H9 (cell line): Measurements from ENCODE around the gene CD93. TPM values are rescaled to one million over a fixed set of nuclear protein-coding genes. Genes with fewer than 3 reads are reported as not detected.

Experiments used
- DNase-seq: peaks from one replicate; pipeline ENCODE4 v3.0.0-alpha.2; 2017
- H2AFZ ChIP-seq: one replicate; pipeline ENCODE4 v1.6.1; 2013; ENCODE audit warnings: mild to moderate bottlenecking, low read length, control low read depth, moderate library complexity
- H2AK5ac ChIP-seq: 2 replicates; pipeline ENCODE4 v1.6.1; 2013; ENCODE audit warnings: low read length, control low read depth, mixed read lengths; ENCODE audit not compliant: insufficient read length
- H2BK120ac ChIP-seq: one replicate; pipeline ENCODE4 v1.6.1; 2013; ENCODE audit warnings: low read depth, mild to moderate bottlenecking, low read length, control low read depth, inconsistent platforms; ENCODE audit not compliant: poor library complexity, severe bottlenecking
- H2BK12ac ChIP-seq: 2 replicates; pipeline ENCODE4 v1.6.1; 2013; ENCODE audit warnings: low read length, control low read depth, mixed read lengths, low read depth; ENCODE audit not compliant: insufficient read length
- H2BK15ac ChIP-seq: 2 replicates; pipeline ENCODE4 v1.6.1; 2013; ENCODE audit warnings: low read depth, low read length, control low read depth
- H2BK20ac ChIP-seq: one replicate; pipeline ENCODE4 v1.6.1; 2013; ENCODE audit warnings: low read depth, mild to moderate bottlenecking, low read length, control low read depth, inconsistent platforms; ENCODE audit not compliant: poor library complexity, severe bottlenecking
- H2BK5ac ChIP-seq: 2 replicates; pipeline ENCODE4 v1.6.1; 2013; ENCODE audit warnings: low read length, control low read depth, mixed read lengths; ENCODE audit not compliant: insufficient read length
- H3K14ac ChIP-seq: 2 replicates; pipeline ENCODE4 v1.6.1; 2013; ENCODE audit warnings: low read length, control low read depth; ENCODE audit not compliant: insufficient read depth
- H3K18ac ChIP-seq: 2 replicates; pipeline ENCODE4 v1.6.1; 2013; ENCODE audit warnings: low read depth, mild to moderate bottlenecking, mixed read lengths, low read length, control low read depth; ENCODE audit not compliant: insufficient read length
- H3K23ac ChIP-seq: 2 replicates; pipeline ENCODE4 v1.6.1; 2013; ENCODE audit warnings: low read length, control low read depth, mixed read lengths, low read depth; ENCODE audit not compliant: insufficient read length
- H3K23me2 ChIP-seq: 2 replicates; pipeline ENCODE4 v1.6.1; 2013; ENCODE audit warnings: low read depth, mild to moderate bottlenecking, mixed read lengths, low read length, control low read depth; ENCODE audit not compliant: insufficient read length, poor library complexity, severe bottlenecking
- H3K27ac ChIP-seq: 2 replicates; pipeline ENCODE4 v1.5.1; 2013; ENCODE audit warnings: low read length, control low read depth, mixed read lengths, low read depth; ENCODE audit not compliant: insufficient read length
- H3K27me3 ChIP-seq: 2 replicates; pipeline ENCODE4 v1.6.1; 2013; ENCODE audit warnings: low read length, control low read depth, inconsistent platforms; ENCODE audit not compliant: insufficient read depth
- H3K4ac ChIP-seq: 2 replicates; pipeline ENCODE4 v1.6.1; 2013; ENCODE audit warnings: low read depth, mild to moderate bottlenecking, control low read depth, inconsistent platforms, low read length, moderate library complexity
- H3K4me1 ChIP-seq: 2 replicates; pipeline ENCODE4 v1.6.1; 2013; ENCODE audit warnings: low read length, control low read depth, inconsistent platforms; ENCODE audit not compliant: insufficient read depth
- H3K4me2 ChIP-seq: 2 replicates; pipeline ENCODE4 v1.6.1; 2013; ENCODE audit warnings: low read length, control low read depth, mixed read lengths; ENCODE audit not compliant: insufficient read length, insufficient read depth
- H3K56ac ChIP-seq: 2 replicates; pipeline ENCODE4 v1.6.1; 2013; ENCODE audit warnings: low read depth, mild to moderate bottlenecking, mixed read lengths, low read length, control low read depth; ENCODE audit not compliant: insufficient read length
- H3K79me1 ChIP-seq: 2 replicates; pipeline ENCODE4 v1.6.1; 2013; ENCODE audit warnings: low read depth, mild to moderate bottlenecking, moderate library complexity, low read length, control low read depth, inconsistent platforms; ENCODE audit not compliant: insufficient read depth, poor library complexity, severe bottlenecking
- H3K79me2 ChIP-seq: 2 replicates; pipeline ENCODE4 v1.6.1; 2013; ENCODE audit warnings: low read length, control low read depth, inconsistent platforms; ENCODE audit not compliant: insufficient read depth
- H3K9ac ChIP-seq: 2 replicates; pipeline ENCODE4 v1.6.1; 2013; ENCODE audit warnings: low read length, control low read depth, mixed read lengths; ENCODE audit not compliant: insufficient read length; ENCODE audit errors: extremely low read depth
- H3K9me3 ChIP-seq: one replicate; pipeline ENCODE4 v1.6.1; 2013; ENCODE audit warnings: low read depth, low read length, inconsistent platforms; ENCODE audit not compliant: control insufficient read depth
- H3T11ph ChIP-seq: one replicate; pipeline ENCODE4 v1.6.1; 2013; ENCODE audit warnings: mild to moderate bottlenecking, low read length, control low read depth, inconsistent platforms
- H4K20me1 ChIP-seq: one replicate; pipeline ENCODE4 v1.6.1; 2013; ENCODE audit not compliant: control insufficient read depth, insufficient read length, insufficient read depth
- H4K5ac ChIP-seq: 2 replicates; pipeline ENCODE4 v1.6.1; 2013; ENCODE audit warnings: low read depth, mild to moderate bottlenecking, mixed read lengths, low read length, control low read depth; ENCODE audit not compliant: insufficient read length
- H4K8ac ChIP-seq: replicated peaks from 2 replicates; pipeline ENCODE4 v1.6.1; 2013; ENCODE audit warnings: low read length, control low read depth, mixed read lengths, low read depth; ENCODE audit not compliant: insufficient read length
- H4K91ac ChIP-seq: 2 replicates; pipeline ENCODE4 v1.6.1; 2013; ENCODE audit warnings: low read depth, mild to moderate bottlenecking, moderate library complexity, mixed read lengths, low read length, control low read depth; ENCODE audit not compliant: insufficient read length
- H3K27ac Mint-ChIP-seq, 3 experiments: 2 replicates in 2 of 3; 3 replicates in 1 of 3; pipeline ENCODE4 v1.8.0; 2020 to 2021; ENCODE audit warnings: mixed read lengths in 3 of 3, mild to moderate bottlenecking in 1 of 3, moderate library complexity in 1 of 3
- H3K27me3 Mint-ChIP-seq: 2 replicates; pipeline ENCODE4 v1.8.0; 2021; ENCODE audit warnings: low read depth, mild to moderate bottlenecking, moderate library complexity, mixed read lengths
- H3K36me3 Mint-ChIP-seq, 3 experiments: 2 replicates in 2 of 3; 3 replicates in 1 of 3; pipeline ENCODE4 v1.8.0; 2020 to 2021; ENCODE audit warnings: low read depth in 3 of 3, mixed read lengths in 3 of 3; ENCODE audit not compliant: insufficient read depth in 1 of 3
- H3K4me1 Mint-ChIP-seq, 2 experiments: 2 replicates each; pipeline ENCODE4 v1.8.0; 2020; ENCODE audit warnings: mixed read lengths in 2 of 2
- H3K4me3 Mint-ChIP-seq, 2 experiments: 2 replicates in 1 of 2; 3 replicates in 1 of 2; pipeline ENCODE4 v1.8.0; 2020 to 2021; ENCODE audit warnings: mild to moderate bottlenecking in 2 of 2, mixed read lengths in 2 of 2, moderate library complexity in 1 of 2
- H3K9me3 Mint-ChIP-seq, 2 experiments: 2 replicates in 1 of 2; 3 replicates in 1 of 2; pipeline ENCODE4 v1.8.0; 2020; ENCODE audit warnings: mild to moderate bottlenecking in 2 of 2, mixed read lengths in 2 of 2, moderate library complexity in 1 of 2
- WGBS: extraction: QIAGEN DNeasy Blood & Tissue Kit; methylation state at CpG from one replicate; pipeline ENCODE4 v1.1.7; 2013; ENCODE audit warnings: missing lambda C conversion rate, low lambda C conversion rate, mixed read lengths; ENCODE audit not compliant: insufficient read length; ENCODE audit errors: extremely low coverage; 5-methylcytosine and 5-hydroxymethylcytosine counted together
- total RNA-seq: library from RNA; stranded (reverse); gene quantifications from 2 replicates; pipeline ENCODE4 v1.2.1, GENCODE V29; 2021
- TF ChIP-seq, protein P1 (sequence below): fragments of 200-600 bp; sonication (generic); conservative IDR thresholded peaks from 3 replicates; pipeline ENCODE4 v1.8.0; 2021; ENCODE audit warnings: antibody characterized with exemption, mild to moderate bottlenecking

Gene CD93
- total RNA-seq, 1 experiment from 2014 or later: not detected

DNA sequence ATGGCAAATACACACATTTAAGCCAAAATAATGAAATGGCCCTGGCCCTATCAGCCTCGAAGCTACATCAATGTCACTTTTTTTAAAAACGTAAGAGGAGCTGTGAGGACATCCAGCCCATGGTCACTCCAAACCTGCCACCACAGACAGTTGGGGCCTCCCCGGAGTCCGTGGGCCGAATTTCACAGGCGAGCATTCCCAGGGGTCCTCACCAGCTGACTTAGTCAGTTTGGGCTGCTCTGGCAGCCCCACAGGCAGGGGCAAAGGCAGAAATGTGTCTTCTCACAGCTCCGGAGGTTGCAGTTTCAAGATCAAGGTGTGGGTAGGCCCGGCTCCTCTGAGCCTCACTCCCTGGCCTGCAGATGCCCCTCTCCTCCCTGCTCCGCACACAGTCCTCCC, 25.8 kb upstream of the CD93 start:
- H2AK5ac ChIP-seq: no peak overlapping the region
- H3K4me2 ChIP-seq: no peak overlapping the region
- H2BK20ac ChIP-seq: no peak overlapping the region
- TF ChIP-seq, protein P1, sequence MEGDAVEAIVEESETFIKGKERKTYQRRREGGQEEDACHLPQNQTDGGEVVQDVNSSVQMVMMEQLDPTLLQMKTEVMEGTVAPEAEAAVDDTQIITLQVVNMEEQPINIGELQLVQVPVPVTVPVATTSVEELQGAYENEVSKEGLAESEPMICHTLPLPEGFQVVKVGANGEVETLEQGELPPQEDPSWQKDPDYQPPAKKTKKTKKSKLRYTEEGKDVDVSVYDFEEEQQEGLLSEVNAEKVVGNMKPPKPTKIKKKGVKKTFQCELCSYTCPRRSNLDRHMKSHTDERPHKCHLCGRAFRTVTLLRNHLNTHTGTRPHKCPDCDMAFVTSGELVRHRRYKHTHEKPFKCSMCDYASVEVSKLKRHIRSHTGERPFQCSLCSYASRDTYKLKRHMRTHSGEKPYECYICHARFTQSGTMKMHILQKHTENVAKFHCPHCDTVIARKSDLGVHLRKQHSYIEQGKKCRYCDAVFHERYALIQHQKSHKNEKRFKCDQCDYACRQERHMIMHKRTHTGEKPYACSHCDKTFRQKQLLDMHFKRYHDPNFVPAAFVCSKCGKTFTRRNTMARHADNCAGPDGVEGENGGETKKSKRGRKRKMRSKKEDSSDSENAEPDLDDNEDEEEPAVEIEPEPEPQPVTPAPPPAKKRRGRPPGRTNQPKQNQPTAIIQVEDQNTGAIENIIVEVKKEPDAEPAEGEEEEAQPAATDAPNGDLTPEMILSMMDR: no peak
- H3K9me3 Mint-ChIP-seq: no peaks in the 10 kb centered on the region; a peak in 1 of 5 replicates
- H3K27me3 ChIP-seq: no peaks in the 10 kb centered on the region
- H3K14ac ChIP-seq: no peak overlapping the region
- H4K91ac ChIP-seq: no peak overlapping the region
- H4K8ac ChIP-seq: no peak overlapping the region
- no peak overlapping the region for H2BK120ac ChIP-seq
- no peak overlapping the region for H3T11ph ChIP-seq
- H3K4me3 Mint-ChIP-seq: no peak overlapping the region
- no peak overlapping the region for H3K18ac ChIP-seq
- no peak overlapping the region for H3K9ac ChIP-seq
- no peak overlapping the region for H2BK15ac ChIP-seq
- no peak overlapping the region for H3K27ac Mint-ChIP-seq
- peaks cover 2% of the 10 kb centered on the region; the same call in 1 of the 2 replicates for H3K27me3 Mint-ChIP-seq
- H3K23me2 ChIP-seq: no peaks in the 10 kb centered on the region
- no peak overlapping the region for H3K4ac ChIP-seq
- no peaks in the 10 kb centered on the region; a peak in 1 of 7 replicates for H3K36me3 Mint-ChIP-seq
- no peak overlapping the region for H3K27ac ChIP-seq
- H2BK5ac ChIP-seq: no peak overlapping the region
- H3K79me2 ChIP-seq: no peaks in the 10 kb centered on the region
- no peak overlapping the region for H2BK12ac ChIP-seq
- no CpG with 5 or more reads among the region's 9 CpGs for WGBS
- no peaks in the 10 kb centered on the region for H3K4me1 Mint-ChIP-seq
- H3K9me3 ChIP-seq: no peaks in the 10 kb centered on the region
- no peaks in the 10 kb centered on the region for H3K79me1 ChIP-seq
- H3K56ac ChIP-seq: no peak overlapping the region
- no peak overlapping the region for H3K23ac ChIP-seq
- H4K5ac ChIP-seq: no peak overlapping the region
- H2AFZ ChIP-seq: no peak overlapping the region
- no peak for DNase-seq
- no peaks in the 10 kb centered on the region for H4K20me1 ChIP-seq
- no peaks in the 10 kb centered on the region; the same call in 1 of the 2 replicates for H3K4me1 ChIP-seq
